CD4-positive, alpha-beta T cell treated with Interleukin-10 for 1 hour (primary cell): Measurements from ENCODE around the gene PXT1.
"Not testable (repeated sequence)": the region's sequence is repeated elsewhere in the genome, so short reads cannot be mapped to it uniquely, and the experiment has no call there.

Experiments used
- DNase-seq: peaks from one replicate; pipeline ENCODE4 v3.0.0-alpha.2; 2020

PXT1 gene

GRCh38 chr6:36368421-36368820 lies 74.2 kb downstream of the PXT1 start:
- no peak for DNase-seq

GRCh38 chr6:36367743-36368142 lies 74.9 kb downstream of the PXT1 start:
- no peak for DNase-seq

GRCh38 chr6:36364669-36365479 lies 77.8 kb downstream of the PXT1 start:
- DNase-seq: no peak

GRCh38 chr6:36364061-36364635 lies 78.5 kb downstream of the PXT1 start:
- not testable (repeated sequence) for DNase-seq

GRCh38 chr6:36363371-36363752 lies 79.3 kb downstream of the PXT1 start:
- DNase-seq: not testable (repeated sequence)

- DNase-seq: no peak
Measured at GRCh38 chr6:36362551-36363370, 79.9 kb downstream of the PXT1 start.

GRCh38 chr6:36361071-36361470 lies 81.6 kb downstream of the PXT1 start:
- no peak for DNase-seq

GRCh38 chr6:36360241-36361054 lies 82.2 kb downstream of the PXT1 start:
- peak; percentile 77 for DNase-seq

GRCh38 chr6:36358226-36358915 lies 84.3 kb downstream of the PXT1 start:
- DNase-seq: no peak

- DNase-seq: no peak
Measured at GRCh38 chr6:36357872-36358225, 84.8 kb downstream of the PXT1 start.

GRCh38 chr6:36355819-36356218 lies 86.8 kb downstream of the PXT1 start:
- no peak for DNase-seq

GRCh38 chr6:36353411-36353915 lies 89.2 kb downstream of the PXT1 start:
- no peak for DNase-seq

GRCh38 chr6:36352477-36353157 lies 90.0 kb downstream of the PXT1 start:
- no peak for DNase-seq

GRCh38 chr6:36350681-36351571 lies 91.7 kb downstream of the PXT1 start:
- no peak for DNase-seq

GRCh38 chr6:36350082-36350481 lies 92.6 kb downstream of the PXT1 start:
- DNase-seq: no peak

- DNase-seq: no peak
Measured at GRCh38 chr6:36349240-36349639, 93.4 kb downstream of the PXT1 start.

- DNase-seq: no peak
Measured at GRCh38 chr6:36347621-36348020, 95.0 kb downstream of the PXT1 start.

- no peak for DNase-seq
Measured at GRCh38 chr6:36346486-36347273, 96.0 kb downstream of the PXT1 start.

- DNase-seq: no peak
Measured at GRCh38 chr6:36345681-36346466, 96.8 kb downstream of the PXT1 start.
